ENCODE measurements around the gene ERMN. TPM values are rescaled to one million over a fixed set of nuclear protein-coding genes. Genes with fewer than 3 reads are reported as not detected.
A peak's percentile ranks its signal among the peaks of the same experiment; 100 is the strongest.
"Not testable (repeated sequence)": the region's sequence is repeated elsewhere in the genome, so short reads cannot be mapped to it uniquely, and the experiment has no call there.

Gene ERMN
- total RNA-seq (2016; rRNA removed; fragmentation: Illumina TruSeq; extraction: Trizol) (not detected in 2 replicates), polyA plus RNA-seq (2011; rRNA removed) (not detected in 2 replicates), polyA minus RNA-seq (2011; rRNA and poly(A)+ RNA removed; ENCODE audit: low replicate concordance) (not detected in 2 replicates), Bru-seq, nascent RNA (not detected), BruChase-seq, experiment 1, labeled RNA remaining after a 6-hour chase (not detected), BruChase-seq, experiment 2, labeled RNA remaining after a 2-hour chase (percentile 9 among the genes with signal in this experiment)
- total RNA-seq (2016; cell fraction: cytosol; rRNA removed; fragmentation: Illumina TruSeq; extraction: Trizol; ENCODE audit: low read depth), result not detected in 2 replicates
- total RNA-seq (2016; cell fraction: insoluble cytoplasmic fraction; rRNA removed; fragmentation: Illumina TruSeq; extraction: Trizol), result not detected in 2 replicates
- total RNA-seq (2016; cell fraction: membrane; rRNA removed; fragmentation: Illumina TruSeq; extraction: Trizol), result not detected in 2 replicates
- total RNA-seq (2016; cell fraction: nucleus; rRNA removed; fragmentation: Illumina TruSeq; extraction: Trizol), result not detected in 2 replicates
- not detected in 2 replicates for polyA plus RNA-seq (2011; cell fraction: cytosol; rRNA removed)
- not detected in 2 replicates for polyA plus RNA-seq (2011; cell fraction: nucleus; rRNA removed)
- not detected in 2 replicates for polyA plus RNA-seq (2012)
- polyA plus RNA-seq (2016; cell fraction: cytosol; fragmentation: Illumina TruSeq; extraction: Trizol; ENCODE audit: low read depth), result not detected in 2 replicates
- polyA plus RNA-seq (2016; cell fraction: insoluble cytoplasmic fraction; fragmentation: Illumina TruSeq; extraction: Trizol; ENCODE audit: low read depth), result not detected in 2 replicates
- polyA plus RNA-seq (2016; cell fraction: membrane; fragmentation: Illumina TruSeq; extraction: Trizol; ENCODE audit: low read depth), result not detected in 2 replicates
- not detected in 2 replicates for polyA plus RNA-seq (2016; cell fraction: nucleus; fragmentation: Illumina TruSeq; extraction: Trizol; ENCODE audit: insufficient read depth, low read depth)
- not detected in 2 replicates for polyA minus RNA-seq (2011; cell fraction: cytosol; rRNA and poly(A)+ RNA removed)
- not detected in 2 replicates for polyA minus RNA-seq (2011; cell fraction: nucleus; rRNA and poly(A)+ RNA removed)
- long read RNA-seq, experiment 1, result 0 reads
- long read RNA-seq, experiment 2, result 0 reads

GRCh38 chr2:157325786-157326185, at the start of gene ERMN:
Gene ERMN (minus strand): TSS chr2:157325824. CDS start chr2:157325642, 182 bp downstream.
- ChIA-PET POLR2A (no interaction called here), CTCF (ENCODE audit: low intra/inter-chr PET ratio, low total read pairs) (no interaction called here)
- H3K4me2 ChIP-seq (ENCODE audit: low read depth, low read length), result no peak within 1 kb of the TSS
- H3K9ac ChIP-seq (ENCODE audit: insufficient read depth, low read depth, low read length), result no peak within 1 kb of the TSS
- H3K9me3 ChIP-seq (ENCODE audit: low read length), result no peaks in the 10 kb centered on the region
- no peaks in the 10 kb centered on the region for H3K79me2 ChIP-seq (ENCODE audit: insufficient read depth, low read length)
- DNase-seq (ENCODE audit: low spot score) (no peak), FAIRE-seq (no peak), ATAC-seq (no peak)
- no peaks in the 10 kb centered on the region for H3K4me1 ChIP-seq (ENCODE audit: insufficient read depth, low read length)
- no peak within 1 kb of the TSS for H3K4me3 ChIP-seq (replicated peaks in 1 of 3; ENCODE audit: insufficient read depth in 1 of 3, low read depth in 2 of 3, low read length in 3 of 3)
- H3K36me3 ChIP-seq (replicated peaks in 1 of 2; ENCODE audit: control insufficient read depth in 1 of 2, insufficient read depth in 2 of 2, low read length in 2 of 2), result no peaks in the 10 kb centered on the region
- H2AFZ ChIP-seq (ENCODE audit: low read length), result no peak within 1 kb of the TSS
- no peaks in the 10 kb centered on the region for H4K20me1 ChIP-seq (ENCODE audit: insufficient read depth, low read length)
- no peaks in the 10 kb centered on the region for H3K27me3 ChIP-seq (ENCODE audit: control insufficient read depth in 1 of 2, insufficient read depth in 2 of 2, low read length in 2 of 2)
- intact Hi-C loops (cut with micrococcal nuclease; ENCODE audit: unreplicated experiment), result loop anchor here (5.0 kb wide), 1 partner anchor 137 kb away; no protein-coding TSS in a partner anchor
- H3K27ac ChIP-seq (ENCODE audit: extremely low read length, insufficient read depth, low read length), result no peak within 1 kb of the TSS
- no TSS peak for BruUV-seq (replicated peaks)
- TF ChIP-seq TCF7L2 (IDR thresholded peaks at IDR 0.05; ENCODE audit: low read depth, low read length) (no peak), MTERF4 (CRISPR knock-in tag; IDR thresholded peaks at IDR 0.05) (no peak)
- in situ Hi-C loops (cut with HindIII; ENCODE audit: extremely low pct_ligation_motif_present, low pct_unique_long_range_greater_than_20kb), result no loop called here

DNA sequence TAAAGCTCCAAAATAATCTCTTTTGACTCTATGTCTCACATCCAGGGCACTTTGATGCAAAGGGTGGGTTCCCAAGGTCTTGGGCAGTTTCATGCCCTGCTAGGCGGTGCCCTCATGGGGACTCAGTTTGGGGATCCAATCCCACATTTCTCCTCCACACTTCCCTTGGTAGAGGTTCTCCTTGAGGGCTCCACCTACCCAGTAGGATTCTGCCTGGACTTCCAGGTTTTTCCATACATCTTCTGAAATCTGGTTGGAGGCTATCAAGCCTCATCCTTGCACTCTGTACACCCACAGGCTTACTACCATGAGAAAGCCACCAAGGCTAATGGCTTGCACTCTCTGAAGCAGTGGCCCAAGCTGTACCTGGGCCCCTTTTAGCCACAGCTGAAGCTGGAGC, 49.8 kb upstream of the ERMN start:
- H3K36me3 ChIP-seq (replicated peaks in 1 of 2; ENCODE audit: control insufficient read depth in 1 of 2, insufficient read depth in 2 of 2, low read length in 2 of 2), result no peaks in the 10 kb centered on the region
- H4K20me1 ChIP-seq (ENCODE audit: insufficient read depth, low read length), result no peaks in the 10 kb centered on the region
- H3K4me3 ChIP-seq (replicated peaks in 1 of 3; ENCODE audit: insufficient read depth in 1 of 3, low read depth in 2 of 3, low read length in 3 of 3), result no peak overlapping the region
- H3K4me1 ChIP-seq (ENCODE audit: insufficient read depth, low read length), result no peaks in the 10 kb centered on the region
- H2AFZ ChIP-seq (ENCODE audit: low read length), result no peak overlapping the region
- H3K4me2 ChIP-seq (ENCODE audit: low read depth, low read length), result no peak overlapping the region
- FAIRE-seq (no peak), ATAC-seq (no peak), DNase-seq (ENCODE audit: low spot score) (no peak)
- intact Hi-C loops (cut with micrococcal nuclease; ENCODE audit: unreplicated experiment) (no loop called here), in situ Hi-C loops (cut with HindIII; ENCODE audit: extremely low pct_ligation_motif_present, low pct_unique_long_range_greater_than_20kb) (no loop called here)
- no TSS peak for BruUV-seq (replicated peaks)
- H3K27ac ChIP-seq (ENCODE audit: extremely low read length, insufficient read depth, low read length), result no peak overlapping the region
- CTCF ChIA-PET (ENCODE audit: low intra/inter-chr PET ratio, low total read pairs), result no interaction called here
- POLR2A ChIA-PET, result no interaction called here
- WGBS (ENCODE audit: low lambda C conversion rate), result 7% methylated on average over 1 of the region's 1 CpG
- no peaks in the 10 kb centered on the region for H3K27me3 ChIP-seq (ENCODE audit: control insufficient read depth in 1 of 2, insufficient read depth in 2 of 2, low read length in 2 of 2)
- no peaks in the 10 kb centered on the region for H3K79me2 ChIP-seq (ENCODE audit: insufficient read depth, low read length)
- no peak overlapping the region for H3K9ac ChIP-seq (ENCODE audit: insufficient read depth, low read depth, low read length)
- TF ChIP-seq CENPT (CRISPR knock-in tag; IDR thresholded peaks at IDR 0.05; ENCODE audit: low read depth), result no peak
- peaks cover 33% of the 10 kb centered on the region for H3K9me3 ChIP-seq (ENCODE audit: low read length)

- FAIRE-seq; H2AFZ ChIP-seq (ENCODE audit: low read length); H3K27me3 ChIP-seq (ENCODE audit: control insufficient read depth in 1 of 2, insufficient read depth in 2 of 2, low read length in 2 of 2); H3K4me3 ChIP-seq (replicated peaks in 1 of 3; ENCODE audit: insufficient read depth in 1 of 3, low read depth in 2 of 3, low read length in 3 of 3); H3K9me3 ChIP-seq (ENCODE audit: low read length); DNase-seq (ENCODE audit: low spot score); H3K9ac ChIP-seq (ENCODE audit: insufficient read depth, low read depth, low read length); H4K20me1 ChIP-seq (ENCODE audit: insufficient read depth, low read length); POLR2A ChIA-PET; in situ Hi-C loops (cut with HindIII; ENCODE audit: extremely low pct_ligation_motif_present, low pct_unique_long_range_greater_than_20kb); intact Hi-C loops (cut with micrococcal nuclease; ENCODE audit: unreplicated experiment); H3K36me3 ChIP-seq (replicated peaks in 1 of 2; ENCODE audit: control insufficient read depth in 1 of 2, insufficient read depth in 2 of 2, low read length in 2 of 2); H3K4me2 ChIP-seq (ENCODE audit: low read depth, low read length); H3K27ac ChIP-seq (ENCODE audit: extremely low read length, insufficient read depth, low read length); ATAC-seq; BruUV-seq (replicated peaks); CTCF ChIA-PET (ENCODE audit: low intra/inter-chr PET ratio, low total read pairs); H3K79me2 ChIP-seq (ENCODE audit: insufficient read depth, low read length): not testable (repeated sequence)
- WGBS (ENCODE audit: low lambda C conversion rate), result 76% methylated on average over 16 of the region's 25 CpGs
- 0 out of 2 replicates have a peak, but pooled peaks cover 11% of the 10 kb centered on the region for H3K4me1 ChIP-seq (ENCODE audit: insufficient read depth, low read length)
Measured at GRCh38 chr2:157368508-157368907, 42.9 kb upstream of the ERMN start.
